ENCODE measurements around the gene ATXN1.

ATXN1 gene

GRCh38 chr6:16321826-16322225, 439.4 kb downstream of the ATXN1 start:
- DNase-seq: no peak

- DNase-seq: no peak
These were observed 439.9 kb downstream of the ATXN1 start for GRCh38 chr6:16321341-16321710.

- no peak for DNase-seq
These were observed 440.5 kb downstream of the ATXN1 start for GRCh38 chr6:16320533-16321340.

GRCh38 chr6:16319813-16320532, 441.3 kb downstream of the ATXN1 start:
- peak in 2 of 3 experiments; percentile 5 to 14 for DNase-seq

- DNase-seq: no peak
These were observed 442.1 kb downstream of the ATXN1 start for GRCh38 chr6:16318953-16319720.

GRCh38 chr6:16318538-16318937, 442.7 kb downstream of the ATXN1 start:
- no peak for DNase-seq

- DNase-seq: peak in 2 of 3 experiments; percentile 38 to 43
These were observed 444.5 kb downstream of the ATXN1 start for GRCh38 chr6:16316741-16317251.

- no peak for DNase-seq
These were observed 447.0 kb downstream of the ATXN1 start for GRCh38 chr6:16314296-16314695.

GRCh38 chr6:16313732-16314131, 447.5 kb downstream of the ATXN1 start:
- DNase-seq: no peak

GRCh38 chr6:16311763-16312162, 449.5 kb downstream of the ATXN1 start:
- peak in 1 of 3 experiments; percentile 26 for DNase-seq

GRCh38 chr6:16306334-16306733, 454.9 kb downstream of the ATXN1 start:
- DNase-seq: no peak

GRCh38 chr6:16305788-16306187, 455.5 kb downstream of the ATXN1 start:
- DNase-seq: peak in 1 of 3 experiments; percentile 3

- DNase-seq: no peak
These were observed 456.0 kb downstream of the ATXN1 start for GRCh38 chr6:16305246-16305725.

- DNase-seq: peak in 2 of 3 experiments; percentile 12 to 36
These were observed 458.3 kb downstream of the ATXN1 start for GRCh38 chr6:16302721-16303552.

- peak in 2 of 3 experiments; percentile 7 to 51 for DNase-seq
These were observed 459.7 kb downstream of the ATXN1 start for GRCh38 chr6:16301511-16301910.

- no peak for DNase-seq
These were observed 461.4 kb downstream of the ATXN1 start for GRCh38 chr6:16299861-16300260.

GRCh38 chr6:16296061-16296670, 465.1 kb downstream of the ATXN1 start:
- DNase-seq: no peak

- no peak for DNase-seq
These were observed 465.8 kb downstream of the ATXN1 start for GRCh38 chr6:16295471-16295870.

- DNase-seq: no peak
These were observed 466.2 kb downstream of the ATXN1 start for GRCh38 chr6:16295060-16295459.

GRCh38 chr6:16294371-16294770, 466.9 kb downstream of the ATXN1 start:
- no peak for DNase-seq

- peak; percentile 60 to 92 (median 90) for DNase-seq
These were observed 468.3 kb downstream of the ATXN1 start for GRCh38 chr6:16292942-16293341.

GRCh38 chr6:16292432-16292831, 468.8 kb downstream of the ATXN1 start:
- peak in 2 of 3 experiments; percentile 14 to 62 for DNase-seq
